HUES64 (cell line): ENCODE data around the gene PLIN4.

ENCODE experiments used
- H3K27ac ChIP-seq: 2 replicates; pipeline ENCODE4 v1.7.0; 2013; ENCODE audit warnings: low read depth, low read length, inconsistent platforms
- H3K27me3 ChIP-seq: 2 replicates; pipeline ENCODE4 v1.6.1; 2013; ENCODE audit warnings: mild to moderate bottlenecking, low read length; ENCODE audit not compliant: insufficient read depth
- H3K36me3 ChIP-seq: 2 replicates; pipeline ENCODE4 v1.6.1; 2013; ENCODE audit warnings: mild to moderate bottlenecking, low read length; ENCODE audit not compliant: insufficient read depth
- H3K4me1 ChIP-seq: 2 replicates; pipeline ENCODE4 v1.6.1; 2013; ENCODE audit warnings: mild to moderate bottlenecking, low read length, moderate library complexity; ENCODE audit not compliant: insufficient read depth
- H3K4me3 ChIP-seq: 2 replicates; pipeline ENCODE4 v1.5.1; 2013; ENCODE audit warnings: mild to moderate bottlenecking, low read length, moderate library complexity
- H3K9ac ChIP-seq: 2 replicates; pipeline ENCODE4 v1.6.1; 2013; ENCODE audit warnings: mild to moderate bottlenecking, low read depth, low read length
- H3K9me3 ChIP-seq: 2 replicates; pipeline ENCODE4 v1.6.1; 2013; ENCODE audit warnings: low read depth, low read length; ENCODE audit not compliant: insufficient read depth
- WGBS: fragments of 150-250, 120-280 bp; methylation state at CpG from one replicate; pipeline ENCODE4 v1.1.7; 2013; ENCODE audit warnings: missing lambda C conversion rate; 5-methylcytosine and 5-hydroxymethylcytosine counted together

PLIN4 gene

GRCh38 chr19:4455719-4456475, 62.4 kb downstream of the PLIN4 start:
- H3K9me3 ChIP-seq = no peaks in the 10 kb centered on the region
- H3K27ac ChIP-seq = no peak overlapping the region
- H3K36me3 ChIP-seq = peaks cover 15% of the 10 kb centered on the region
- H3K27me3 ChIP-seq = no peaks in the 10 kb centered on the region
- H3K4me3 ChIP-seq = peak overlapping the region; percentile 77
- 81% methylated on average over 15 of the region's 15 CpGs for WGBS
- peak overlapping the region; percentile 55; the same call in 1 of the 2 replicates for H3K9ac ChIP-seq
- H3K4me1 ChIP-seq = no peaks in the 10 kb centered on the region; the same call in 1 of the 2 replicates

DNA sequence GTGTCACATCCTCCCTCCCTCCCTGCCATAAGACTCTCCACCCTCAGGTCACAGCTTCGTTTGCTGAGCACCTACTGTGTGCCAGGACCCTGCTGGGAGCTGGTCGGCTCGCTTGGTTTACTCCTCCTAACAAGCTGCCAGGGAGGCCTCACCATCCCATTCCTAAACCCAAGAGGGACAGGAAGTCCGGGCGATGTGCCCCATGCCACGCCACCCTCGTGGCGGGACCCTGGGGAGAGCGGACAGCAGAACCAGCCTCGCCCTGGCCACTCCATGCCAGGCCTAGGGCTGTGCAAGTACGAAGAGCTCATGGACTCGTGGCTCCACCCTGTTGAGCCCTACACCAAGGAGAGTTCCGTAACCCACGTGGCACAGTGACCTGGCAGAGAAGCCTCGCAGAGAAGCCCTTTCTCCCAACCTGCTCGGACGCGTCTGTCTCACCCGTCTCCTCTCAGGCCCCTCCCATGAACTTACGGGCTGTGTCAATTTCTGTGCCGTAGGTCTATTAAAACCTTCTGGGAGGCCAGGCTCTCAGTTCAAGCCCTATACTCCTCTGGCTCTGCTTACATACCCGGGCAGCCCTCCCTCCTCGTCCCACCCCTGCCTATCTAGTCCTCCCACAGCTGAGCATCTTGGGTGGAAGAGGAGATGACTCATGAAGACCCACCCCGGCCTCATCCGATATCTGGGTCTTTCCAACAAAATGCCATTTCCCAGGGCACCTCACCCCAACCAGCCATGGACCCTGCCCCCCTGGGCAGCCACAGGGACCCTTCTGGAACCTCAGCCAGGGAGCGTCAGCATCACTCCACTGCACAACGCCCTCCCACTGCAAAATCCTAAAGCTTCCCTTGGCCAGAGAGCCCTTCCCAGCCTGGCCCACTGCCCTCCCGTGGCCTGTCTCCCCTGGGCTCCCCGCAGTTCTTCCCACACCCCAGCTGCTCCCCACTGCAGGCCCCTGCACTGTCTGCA, 63.3 kb downstream of the PLIN4 start:
- Histone ChIP-seq H3K9me3 (no peaks in the 10 kb centered on the region), H3K27ac (no peak overlapping the region), H3K27me3 (no peaks in the 10 kb centered on the region), H3K36me3 (peaks cover 15% of the 10 kb centered on the region), H3K9ac (no peak overlapping the region), H3K4me3 (no peak overlapping the region), H3K4me1 (no peaks in the 10 kb centered on the region; the same call in 1 of the 2 replicates)
- WGBS = 89% methylated on average over 29 of the region's 29 CpGs

- Histone ChIP-seq H3K9ac (no peak overlapping the region), H3K27me3 (no peaks in the 10 kb centered on the region), H3K4me3 (no peak overlapping the region), H3K4me1 (no peaks in the 10 kb centered on the region; the same call in 1 of the 2 replicates), H3K27ac (no peak overlapping the region), H3K9me3 (no peaks in the 10 kb centered on the region), H3K36me3 (peaks cover 27% of the 10 kb centered on the region)
- WGBS = 91% methylated on average over 34 of the region's 34 CpGs
Observed at GRCh38 chr19:4453232-4454179, 64.8 kb downstream of the PLIN4 start.

DNA sequence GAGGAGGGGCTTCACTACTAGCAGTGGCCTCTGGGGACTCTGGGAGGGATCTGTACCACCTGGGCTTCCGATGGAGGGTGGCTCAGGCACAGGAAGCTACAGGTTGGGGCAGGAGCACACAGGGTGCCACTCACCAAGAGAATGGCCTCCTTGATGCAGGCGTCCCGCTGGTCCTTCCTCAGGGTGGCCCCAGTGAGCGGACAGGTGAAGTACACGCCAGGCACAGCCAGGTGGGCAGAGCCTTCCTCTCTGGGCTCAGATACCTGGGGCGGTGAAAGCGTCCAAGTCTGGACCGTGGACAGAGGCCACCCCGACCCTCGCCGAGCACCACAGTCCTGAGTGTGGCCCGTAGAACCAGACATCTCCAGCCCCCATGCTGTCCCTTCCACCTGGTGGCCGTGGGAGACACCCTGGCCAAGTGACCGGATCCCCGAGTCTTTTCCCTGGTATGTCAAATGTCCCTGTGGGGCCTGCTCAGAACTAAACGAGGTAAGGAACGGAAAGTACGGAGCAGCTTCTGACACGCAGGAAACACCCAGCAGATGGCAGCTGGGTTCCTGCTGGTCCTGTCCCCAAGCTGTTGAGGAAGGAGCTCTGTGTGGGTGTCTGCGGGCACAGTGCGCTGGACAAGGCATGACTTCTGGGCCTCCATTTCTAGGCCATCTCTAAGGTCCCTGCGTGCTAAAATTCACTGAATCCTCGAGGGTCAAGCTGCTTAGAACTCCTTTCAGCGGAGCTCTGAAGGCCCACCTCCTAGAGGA, 65.9 kb downstream of the PLIN4 start:
- WGBS = 93% methylated on average over 24 of the region's 24 CpGs
- Histone ChIP-seq H3K36me3 (peaks cover 38% of the 10 kb centered on the region), H3K27me3 (no peaks in the 10 kb centered on the region), H3K27ac (no peak overlapping the region), H3K9me3 (no peaks in the 10 kb centered on the region), H3K9ac (no peak overlapping the region), H3K4me1 (no peaks in the 10 kb centered on the region; the same call in 1 of the 2 replicates), H3K4me3 (no peak overlapping the region)
